Amygdala (tissue), 56 donors: ENCODE measurements around the gene MTCL3.

Experiments
- DNase-seq, 56 donors: peaks; one replicate each; lab custom pipeline; 2025; lab: John Stamatoyannopoulos, UW

MTCL3 gene

DNA sequence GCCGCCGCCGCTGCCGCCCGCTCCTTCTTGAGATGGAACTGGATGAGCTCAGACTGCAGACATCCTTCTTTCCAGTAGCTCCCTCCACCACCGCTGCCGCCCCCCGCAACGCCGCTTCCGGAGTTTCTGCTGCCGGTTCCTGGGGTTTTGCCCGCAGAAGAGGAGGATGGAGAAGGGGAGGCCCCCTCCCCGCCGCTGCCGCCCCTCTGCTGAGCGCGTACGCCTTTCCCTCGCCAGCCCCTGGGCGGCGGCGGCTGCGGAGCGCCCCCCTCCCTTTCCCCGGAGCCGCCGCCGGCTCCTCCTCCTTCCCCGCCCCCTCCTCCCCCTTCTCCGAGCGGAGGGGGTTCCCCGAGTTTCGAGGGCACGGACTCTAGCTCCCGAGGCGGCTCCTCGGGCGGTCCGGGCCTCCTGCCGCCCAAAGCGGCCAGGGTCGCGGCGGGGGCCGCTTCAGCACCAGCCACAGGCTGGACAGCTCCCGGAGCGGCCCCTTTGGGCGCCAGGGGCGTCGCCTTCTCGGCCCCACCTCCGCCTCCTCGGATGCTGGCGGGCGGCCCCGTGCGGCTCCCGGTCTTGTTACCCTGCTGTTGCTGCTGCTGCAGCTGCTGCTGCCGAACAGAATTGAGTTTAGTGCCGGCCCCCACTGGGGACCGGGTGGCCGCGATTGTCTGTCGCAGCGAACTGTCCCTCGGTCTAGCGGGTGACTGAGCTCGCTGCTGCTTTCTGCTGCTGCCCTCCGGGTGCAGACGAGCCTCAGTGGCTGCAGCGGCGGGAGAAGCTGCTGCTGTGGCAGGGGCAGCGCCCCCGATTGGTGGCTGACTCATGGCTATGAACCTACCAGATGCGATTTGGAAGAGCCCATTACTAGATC lies 3.1 kb downstream of the MTCL3 start:
- DNase-seq = peak; percentile 24 to 90 (median 72)

DNA sequence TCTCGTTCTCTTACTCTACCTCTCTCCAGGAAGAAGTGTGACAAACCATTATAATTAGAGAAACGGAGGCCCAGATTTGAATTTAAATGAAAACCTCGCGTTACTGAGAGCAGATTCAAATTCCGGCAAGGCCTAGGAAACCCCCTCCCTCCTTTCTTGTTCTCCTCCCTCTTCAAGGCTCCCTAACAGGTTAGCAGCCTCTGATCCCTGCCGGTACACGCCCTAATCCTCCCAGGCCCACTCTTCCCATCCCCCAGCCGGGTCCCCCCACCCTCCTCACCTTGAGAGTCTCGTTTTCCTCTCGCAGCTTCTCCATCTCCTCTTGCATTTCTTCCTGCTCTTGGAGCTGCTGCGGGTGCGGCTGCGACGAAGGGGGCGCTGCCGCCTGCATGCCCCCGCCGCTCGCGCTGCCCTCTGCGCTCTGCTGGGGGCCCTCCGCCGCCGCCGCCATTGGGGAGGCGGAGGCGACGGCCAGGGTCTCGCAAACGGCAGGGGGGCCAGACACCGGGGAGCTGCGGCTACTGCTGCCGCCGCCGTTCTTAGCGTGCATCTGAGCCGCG lies 3.8 kb downstream of the MTCL3 start:
- peak in 34 of 56 donors; percentile 12 to 69 (median 47) for DNase-seq

DNA sequence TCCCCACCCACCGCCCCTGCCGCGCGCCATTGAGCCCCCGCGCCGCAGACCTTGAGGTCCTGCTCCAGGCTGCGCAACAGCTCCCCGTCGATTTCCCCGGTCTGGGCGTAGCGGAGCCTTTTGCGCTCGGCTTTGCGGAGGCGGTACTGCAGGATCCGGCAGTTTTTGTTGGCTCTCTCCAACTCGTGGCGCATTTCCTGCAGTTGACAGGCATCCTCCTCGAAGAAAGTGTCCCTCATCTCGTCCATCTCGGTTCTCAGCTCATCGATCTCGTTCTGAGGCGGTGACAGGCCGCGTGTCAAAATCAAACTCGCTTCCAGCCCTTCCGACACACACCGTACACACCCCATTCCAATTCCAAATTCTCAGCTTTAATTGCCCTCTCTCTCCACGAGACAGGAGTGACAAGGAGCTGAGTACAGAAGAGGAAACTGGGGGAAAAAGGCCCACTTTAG lies 4.3 kb downstream of the MTCL3 start:
- DNase-seq = peak in 51 of 56 donors; percentile 4 to 72 (median 42)

GRCh38 chr6:127514179-127514772 lies 4.9 kb downstream of the MTCL3 start:
- peak in 3 of 56 donors; percentile 19 to 34 (median 25) for DNase-seq

- DNase-seq = no peak
Observed at GRCh38 chr6:127513425-127513824, 5.7 kb downstream of the MTCL3 start.

DNA sequence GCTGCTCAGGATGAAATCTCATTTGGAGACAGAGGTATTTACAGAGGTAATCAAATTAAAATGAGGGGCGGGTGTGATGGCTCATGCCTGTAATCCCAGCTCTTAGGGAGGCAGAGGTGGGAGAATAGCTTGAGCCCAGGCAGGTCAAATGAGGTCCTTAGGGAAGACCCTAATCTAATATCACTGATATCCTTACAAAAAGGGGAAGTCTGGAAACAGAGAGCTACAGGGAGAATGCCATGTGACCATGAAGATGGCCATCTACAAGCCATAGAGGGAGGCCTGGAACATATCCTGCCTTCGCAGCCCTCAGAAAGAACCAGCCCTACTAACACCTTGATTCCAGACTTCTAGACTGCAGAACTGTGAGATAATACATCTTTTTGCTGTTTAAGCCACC lies 8.3 kb downstream of the MTCL3 start:
- DNase-seq = no peak

- DNase-seq = no peak
Observed at GRCh38 chr6:127506894-127507293, 12.2 kb downstream of the MTCL3 start.

GRCh38 chr6:127503022-127503421 lies 16.1 kb downstream of the MTCL3 start:
- no peak for DNase-seq

GRCh38 chr6:127497410-127497809 lies 21.7 kb downstream of the MTCL3 start:
- no peak for DNase-seq

DNA sequence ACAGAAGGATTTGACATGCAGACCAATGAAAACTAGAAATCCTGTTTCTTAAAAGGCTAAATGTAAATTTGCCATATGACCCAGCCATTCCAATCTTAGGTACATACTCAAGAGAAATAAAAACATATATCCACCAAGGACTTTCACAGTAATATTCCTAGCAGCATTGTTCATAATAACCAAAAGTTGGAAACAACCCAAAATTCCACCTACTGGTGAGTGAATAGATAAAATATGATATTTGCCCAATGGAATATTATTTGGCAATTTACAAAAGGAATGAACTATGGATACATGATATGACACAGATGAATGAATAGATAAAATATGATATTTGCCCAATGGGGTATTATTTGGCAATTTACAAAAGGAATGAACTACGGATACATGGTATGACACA lies 22.7 kb downstream of the MTCL3 start:
- DNase-seq = no peak

GRCh38 chr6:127494240-127494767 lies 24.8 kb downstream of the MTCL3 start:
- no peak for DNase-seq

DNA sequence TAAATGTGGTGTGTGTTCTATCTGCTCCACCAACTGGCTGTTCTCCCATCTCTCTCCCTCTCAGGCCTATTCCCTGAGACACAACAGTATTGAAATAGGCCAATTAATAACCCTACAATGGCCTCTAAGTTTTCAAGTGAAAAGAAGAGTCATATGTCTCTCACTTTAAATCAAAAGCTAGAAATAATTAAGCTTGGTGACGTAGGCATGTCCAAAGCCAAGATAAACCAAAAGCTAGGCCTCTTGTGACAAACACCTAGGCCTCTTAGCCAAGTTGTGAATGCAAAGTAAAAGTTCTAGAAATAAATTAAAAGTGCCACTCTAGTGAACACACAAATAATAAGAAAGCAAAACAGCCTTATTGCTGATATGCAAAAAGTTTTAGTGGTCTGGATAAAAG lies 29.9 kb downstream of the MTCL3 start:
- DNase-seq = no peak

DNA sequence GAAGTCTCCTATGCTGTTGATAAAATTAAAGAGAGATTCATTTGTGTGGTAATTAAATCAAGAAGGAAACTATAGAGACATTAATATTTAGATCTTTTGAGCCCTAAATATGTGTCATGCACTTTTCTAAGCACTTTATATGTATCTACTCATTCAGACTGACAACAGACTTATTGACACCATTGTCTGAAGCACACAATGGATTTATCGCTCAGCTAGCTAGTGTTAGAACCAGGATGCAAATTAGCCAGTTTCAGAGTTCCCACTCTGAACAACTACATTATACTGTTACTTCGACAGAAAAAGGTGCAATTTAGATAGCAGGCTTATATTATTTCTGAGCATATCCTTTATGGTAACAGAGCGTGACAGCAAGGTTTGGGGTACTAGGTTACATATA lies 32.2 kb downstream of the MTCL3 start:
- no peak for DNase-seq

DNA sequence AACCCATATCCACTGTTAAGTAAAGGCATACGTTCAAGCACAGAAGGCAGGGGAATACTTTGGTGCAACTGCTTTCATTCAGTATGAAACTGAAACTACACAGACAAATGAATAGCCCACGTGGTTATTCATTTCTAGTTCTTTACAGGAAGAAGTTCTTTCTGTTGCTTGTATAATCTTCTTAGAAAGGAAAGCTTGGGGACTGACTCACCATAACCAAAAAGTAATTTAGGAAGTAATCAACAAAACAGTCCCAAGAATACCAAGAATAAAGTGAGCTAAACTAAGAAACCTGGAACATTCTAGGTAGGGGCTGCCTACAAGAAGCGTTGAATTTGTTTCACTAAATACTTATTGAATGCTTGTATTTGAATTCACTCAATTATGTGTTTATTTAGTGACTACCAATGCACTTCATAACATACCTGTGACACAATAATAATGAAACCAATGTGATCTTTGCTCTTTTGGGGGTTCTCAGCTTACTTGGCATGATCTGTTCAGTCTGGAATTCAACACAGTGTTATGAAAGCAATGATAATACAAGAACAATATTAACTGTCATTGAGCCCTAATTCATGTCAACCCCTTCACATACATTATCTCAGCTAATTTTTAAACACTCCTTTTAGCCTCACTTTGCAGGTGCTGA lies 34.8 kb downstream of the MTCL3 start:
- no peak for DNase-seq

DNA sequence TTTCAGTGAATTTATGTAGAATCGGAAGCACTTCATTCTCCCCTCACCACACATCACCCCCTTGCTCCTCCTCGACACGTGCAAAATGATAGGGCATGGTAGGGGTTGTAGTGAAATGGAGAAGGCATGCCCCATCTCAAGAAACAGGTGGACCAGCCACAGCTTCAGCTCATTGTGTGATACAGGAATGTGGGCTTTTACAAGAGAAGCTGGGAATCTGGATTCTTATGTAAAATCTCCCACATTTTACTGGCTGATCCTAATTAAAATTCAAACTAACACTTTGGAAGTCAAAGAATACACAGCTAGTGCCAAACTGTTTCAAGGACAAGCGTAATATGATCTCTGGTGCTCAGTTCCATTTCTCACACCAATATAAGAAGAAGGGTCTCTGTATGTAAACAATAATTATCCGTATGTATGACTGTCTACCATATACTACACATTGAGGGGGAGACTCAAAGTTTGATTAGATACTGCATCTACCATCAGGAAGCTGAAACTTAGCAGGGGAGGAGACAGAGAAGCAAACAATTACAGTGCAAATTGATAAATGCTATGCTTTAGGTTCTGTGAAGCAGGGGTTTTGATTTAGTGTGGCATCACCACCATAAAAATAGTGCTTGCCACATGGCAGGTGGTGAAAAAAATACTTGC lies 35.6 kb downstream of the MTCL3 start:
- no peak for DNase-seq

DNA sequence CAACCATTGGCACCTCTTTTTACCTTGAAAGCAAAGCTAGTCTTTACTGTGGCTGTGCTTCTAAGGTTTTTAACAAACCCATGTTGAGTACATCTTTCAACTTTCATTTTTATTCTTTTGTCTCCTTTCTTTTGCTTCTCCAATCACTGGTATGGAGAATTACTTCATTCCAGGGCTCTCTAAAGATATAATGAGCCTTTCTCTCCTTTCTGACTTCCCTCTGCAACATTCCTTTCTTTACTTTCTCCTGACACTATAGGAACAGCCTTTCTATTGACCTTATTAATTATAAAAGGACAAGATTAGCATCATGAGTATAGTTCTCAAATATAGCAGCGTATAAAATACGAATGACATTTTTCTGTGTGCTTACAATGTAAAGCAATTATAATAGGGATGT lies 36.8 kb downstream of the MTCL3 start:
- no peak for DNase-seq

DNA sequence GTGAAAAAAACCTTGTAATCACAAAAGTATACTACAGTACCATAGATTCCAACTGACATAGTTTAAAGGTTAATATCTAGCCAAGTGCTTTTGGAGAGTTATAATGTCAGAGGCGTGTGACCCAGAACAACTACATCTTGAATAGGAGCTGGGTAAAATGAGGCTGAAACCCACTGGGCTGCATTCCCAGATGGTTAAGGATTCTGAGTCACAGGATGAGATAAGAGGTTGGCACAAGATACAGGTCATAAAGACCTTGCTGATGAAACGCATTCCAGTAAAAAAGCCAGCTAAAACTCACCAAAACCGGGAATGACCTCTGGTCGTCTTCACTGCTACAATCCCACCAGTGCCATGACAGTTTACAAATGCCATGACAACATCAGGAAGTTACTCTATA lies 37.5 kb downstream of the MTCL3 start:
- no peak for DNase-seq

- DNase-seq = no peak
Observed at GRCh38 chr6:127481111-127481510, 38.0 kb downstream of the MTCL3 start.

GRCh38 chr6:127477658-127478057 lies 41.5 kb downstream of the MTCL3 start:
- no peak for DNase-seq

GRCh38 chr6:127475823-127476176 lies 43.3 kb downstream of the MTCL3 start:
- no peak for DNase-seq
